Loucy (cell line): Measurements from ENCODE around the gene SLC46A2.

Source experiments
- H2AFZ ChIP-seq: fragments of 200-600 bp; sonication (generic); 2 replicates; pipeline ENCODE4 v1.6.0; 2016; ENCODE audit warnings: antibody characterized with exemption, mild to moderate bottlenecking, low read length, moderate library complexity
- H3F3A ChIP-seq: fragments of 200-600 bp; 2 replicates; pipeline ENCODE4 v1.6.0; 2016; ENCODE audit warnings: antibody characterized with exemption, low read depth, mild to moderate bottlenecking
- H3K27me3 ChIP-seq: fragments of 200-600 bp; sonication (generic); 2 replicates; pipeline ENCODE4 v1.6.1; 2014; ENCODE audit warnings: low read length, mild to moderate bottlenecking; ENCODE audit not compliant: insufficient read depth, poor library complexity, severe bottlenecking
- H3K36me3 ChIP-seq: fragments of 200-600 bp; sonication (generic); 2 replicates; pipeline ENCODE4 v1.6.1; 2016; ENCODE audit warnings: low read length; ENCODE audit not compliant: insufficient read depth
- H3K4me1 ChIP-seq: fragments of 200-600 bp; sonication (generic); 2 replicates; pipeline ENCODE4 v1.5.1; 2014; ENCODE audit warnings: low read length, mild to moderate bottlenecking; ENCODE audit not compliant: insufficient read depth, poor library complexity, severe bottlenecking
- H3K4me2 ChIP-seq: fragments of 200-600 bp; sonication (generic); 2 replicates; pipeline ENCODE4 v1.6.0; 2014; ENCODE audit warnings: antibody characterized with exemption, low read length, low read depth, mild to moderate bottlenecking; ENCODE audit not compliant: poor library complexity, severe bottlenecking
- H3K4me3 ChIP-seq: fragments of 200-600 bp; sonication (generic); 2 replicates; pipeline ENCODE4 v1.5.1; 2014; ENCODE audit warnings: low read length, mild to moderate bottlenecking, mixed read lengths; ENCODE audit not compliant: poor library complexity, severe bottlenecking
- H3K79me2 ChIP-seq: fragments of 200-600 bp; sonication (generic); 2 replicates; pipeline ENCODE4 v1.6.1; 2014; ENCODE audit warnings: low read length; ENCODE audit not compliant: insufficient read depth
- H3K9ac ChIP-seq: fragments of 200-600 bp; sonication (generic); 2 replicates; pipeline ENCODE4 v1.6.0; 2014; ENCODE audit warnings: mild to moderate bottlenecking, low read depth, low read length, moderate library complexity; ENCODE audit not compliant: poor library complexity, severe bottlenecking
- H3K9me2 ChIP-seq: fragments of 200-600 bp; sonication (generic); replicated peaks from 2 replicates; pipeline ENCODE4 v1.6.1; 2016; ENCODE audit warnings: low read depth, low read length, mixed read lengths
- H3K9me3 ChIP-seq: fragments of 200-600 bp; sonication (generic); 2 replicates; pipeline ENCODE4 v1.6.1; 2014; ENCODE audit warnings: mild to moderate bottlenecking, antibody characterized with exemption, low read length, low read depth; ENCODE audit not compliant: insufficient read depth
- H4K20me1 ChIP-seq: fragments of 200-600 bp; sonication (generic); 2 replicates; pipeline ENCODE4 v1.6.0; 2014; ENCODE audit warnings: antibody characterized with exemption, low read length, mild to moderate bottlenecking; ENCODE audit not compliant: insufficient read depth, poor library complexity, severe bottlenecking
- EZH2phosphoT487 ChIP-seq: fragments of 200-600 bp; IDR thresholded peaks from 2 replicates; pipeline ENCODE4 v1.6.1; 2018; ENCODE audit warnings: antibody characterized with exemption, mild to moderate bottlenecking, moderate library complexity, borderline replicate concordance
- TF ChIP-seq, protein P1 (sequence below): fragments of 200-600 bp; sonication (generic); conservative IDR thresholded peaks from 2 replicates; pipeline ENCODE4 v1.5.1; 2014; ENCODE audit warnings: mild to moderate bottlenecking, antibody characterized with exemption, low read length

The SLC46A2 gene

DNA sequence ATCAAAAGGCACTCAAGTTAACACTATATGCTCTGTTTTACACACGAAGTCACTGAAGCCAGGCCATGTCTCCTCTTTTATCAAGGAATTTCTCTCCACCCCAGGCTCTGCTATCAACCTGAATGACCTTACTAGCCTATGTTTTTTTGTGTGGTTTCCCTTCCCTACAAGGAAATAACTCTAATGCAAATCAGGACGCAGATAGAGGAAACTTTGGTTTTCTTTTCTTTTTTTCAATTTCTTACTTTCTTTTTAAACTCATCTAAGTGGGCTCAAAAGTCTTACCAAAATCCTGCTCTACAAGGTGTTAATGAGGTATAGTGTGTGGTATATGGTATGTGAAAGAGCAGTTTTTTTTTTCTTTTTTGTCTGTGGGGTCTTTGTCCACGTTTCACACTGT is 5.5 kb upstream of the SLC46A2 start:
- H3K27me3 ChIP-seq: no peaks in the 10 kb centered on the region
- H4K20me1 ChIP-seq: no peaks in the 10 kb centered on the region
- no peaks in the 10 kb centered on the region for H3K4me1 ChIP-seq

DNA sequence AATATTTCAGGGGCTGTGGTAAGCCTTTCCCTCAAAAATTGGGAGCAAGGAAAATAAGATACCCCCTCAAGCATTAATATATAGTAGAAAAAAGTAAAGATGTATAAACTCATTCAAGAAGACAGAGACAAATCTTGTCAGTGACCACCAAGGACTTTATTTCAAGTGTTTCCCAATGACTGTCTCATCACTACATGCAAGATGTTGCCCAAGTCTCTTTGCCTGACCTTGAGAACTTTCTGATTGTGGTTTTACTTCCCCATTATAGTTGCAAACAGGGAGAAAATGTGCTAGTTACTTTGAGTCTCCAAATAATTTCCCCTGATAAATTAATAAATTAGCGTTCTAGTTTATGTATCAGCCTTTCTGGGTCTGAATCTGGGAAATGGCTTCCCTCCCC is 4.0 kb upstream of the SLC46A2 start:
- Histone ChIP-seq H3K9me2 (no peaks in the 10 kb centered on the region), H3K4me3 (no peak overlapping the region), H3K4me1 (no peaks in the 10 kb centered on the region), H3K79me2 (no peaks in the 10 kb centered on the region), H4K20me1 (no peaks in the 10 kb centered on the region), H3K4me2 (no peak overlapping the region), H3K9ac (no peak overlapping the region), H3K27me3 (no peaks in the 10 kb centered on the region), H3F3A (no peaks in the 10 kb centered on the region), H2AFZ (no peak overlapping the region), H3K9me3 (no peaks in the 10 kb centered on the region), H3K36me3 (no peaks in the 10 kb centered on the region)
- TF ChIP-seq, protein P1, sequence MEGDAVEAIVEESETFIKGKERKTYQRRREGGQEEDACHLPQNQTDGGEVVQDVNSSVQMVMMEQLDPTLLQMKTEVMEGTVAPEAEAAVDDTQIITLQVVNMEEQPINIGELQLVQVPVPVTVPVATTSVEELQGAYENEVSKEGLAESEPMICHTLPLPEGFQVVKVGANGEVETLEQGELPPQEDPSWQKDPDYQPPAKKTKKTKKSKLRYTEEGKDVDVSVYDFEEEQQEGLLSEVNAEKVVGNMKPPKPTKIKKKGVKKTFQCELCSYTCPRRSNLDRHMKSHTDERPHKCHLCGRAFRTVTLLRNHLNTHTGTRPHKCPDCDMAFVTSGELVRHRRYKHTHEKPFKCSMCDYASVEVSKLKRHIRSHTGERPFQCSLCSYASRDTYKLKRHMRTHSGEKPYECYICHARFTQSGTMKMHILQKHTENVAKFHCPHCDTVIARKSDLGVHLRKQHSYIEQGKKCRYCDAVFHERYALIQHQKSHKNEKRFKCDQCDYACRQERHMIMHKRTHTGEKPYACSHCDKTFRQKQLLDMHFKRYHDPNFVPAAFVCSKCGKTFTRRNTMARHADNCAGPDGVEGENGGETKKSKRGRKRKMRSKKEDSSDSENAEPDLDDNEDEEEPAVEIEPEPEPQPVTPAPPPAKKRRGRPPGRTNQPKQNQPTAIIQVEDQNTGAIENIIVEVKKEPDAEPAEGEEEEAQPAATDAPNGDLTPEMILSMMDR: no peak
- no peak for TF ChIP-seq EZH2phosphoT487

More for the DNA sequence above, 5.5 kb upstream of the SLC46A2 start:
- Histone ChIP-seq H3K79me2 (no peaks in the 10 kb centered on the region), H3K4me3 (no peak overlapping the region), H3K9me2 (no peaks in the 10 kb centered on the region), H2AFZ (no peak overlapping the region), H3F3A (no peaks in the 10 kb centered on the region), H3K9ac (no peak overlapping the region), H3K4me2 (no peak overlapping the region), H3K9me3 (no peaks in the 10 kb centered on the region), H3K36me3 (no peaks in the 10 kb centered on the region)
- no peak for TF ChIP-seq EZH2phosphoT487
- TF ChIP-seq, protein P1: no peak

DNA sequence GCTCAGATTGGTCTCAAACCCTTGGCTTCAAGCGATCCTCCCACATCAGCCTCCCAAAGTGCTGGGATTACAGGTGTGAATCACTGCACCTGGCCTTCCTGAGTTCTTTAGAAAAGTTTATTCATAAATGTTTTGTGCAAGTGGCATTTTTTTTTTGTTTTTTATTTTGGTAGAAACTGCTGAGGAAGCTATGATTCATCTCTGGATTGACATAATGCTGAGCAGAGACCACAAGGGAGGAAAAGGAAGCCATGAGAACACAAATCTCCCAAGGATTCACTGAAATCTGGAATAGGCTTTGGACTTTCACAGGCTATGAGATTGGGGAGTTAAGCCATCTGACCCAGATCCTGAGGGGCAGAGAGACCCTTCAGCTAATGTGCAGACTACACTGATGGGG is 3.4 kb upstream of the SLC46A2 start:
- H3K36me3 ChIP-seq: no peaks in the 10 kb centered on the region
- H3K4me2 ChIP-seq: no peak overlapping the region
- no peak overlapping the region for H3K4me3 ChIP-seq
- no peaks in the 10 kb centered on the region for H3K79me2 ChIP-seq
- H3K27me3 ChIP-seq: no peaks in the 10 kb centered on the region
- no peaks in the 10 kb centered on the region for H3F3A ChIP-seq
- H2AFZ ChIP-seq: no peak overlapping the region
- no peak overlapping the region for H3K9ac ChIP-seq
- H4K20me1 ChIP-seq: no peaks in the 10 kb centered on the region
- no peaks in the 10 kb centered on the region for H3K9me2 ChIP-seq
- no peaks in the 10 kb centered on the region for H3K9me3 ChIP-seq
- TF ChIP-seq, protein P1: no peak
- no peak for TF ChIP-seq EZH2phosphoT487
- H3K4me1 ChIP-seq: no peaks in the 10 kb centered on the region
